Measurements from ENCODE around the gene MYO18A.
A peak's percentile ranks its signal among the peaks of the same experiment; 100 is the strongest.

MYO18A gene

DNA sequence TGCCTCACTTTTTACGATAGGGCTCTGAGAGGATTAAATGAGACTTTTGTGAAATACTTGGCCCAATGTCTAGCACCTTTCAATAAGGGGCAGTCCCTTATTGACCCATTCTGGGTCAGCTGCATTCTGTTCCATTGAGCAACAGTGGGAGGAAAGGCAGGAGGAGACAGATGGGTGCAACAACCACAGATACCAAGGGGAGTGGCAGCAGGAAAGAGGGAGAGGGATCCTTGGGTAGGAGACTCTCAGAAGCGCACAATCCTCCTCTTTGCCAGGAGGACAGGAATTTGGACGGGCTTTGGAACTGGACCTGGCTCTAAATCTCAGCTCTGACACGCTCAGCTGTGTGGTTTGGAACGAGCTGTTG lies 133.7 kb downstream of the MYO18A start:
- peaks cover 5% of the 10 kb centered on the region; the same call in 1 of the 2 replicates for H3K36me3 ChIP-seq (ENCODE audit: control insufficient read depth, insufficient read depth, low read length)
- H3K27ac ChIP-seq (ENCODE audit: low read depth, low read length): no peak overlapping the region
- H3K4me1 ChIP-seq (ENCODE audit: control insufficient read depth, insufficient read depth, low read length): peaks cover 53% of the 10 kb centered on the region
- no peaks in the 10 kb centered on the region for H3K27me3 ChIP-seq (ENCODE audit: control insufficient read depth, insufficient read depth, low read length)
- H3K9ac ChIP-seq (ENCODE audit: low read length): no peak overlapping the region
- no peak overlapping the region for H3K4me3 ChIP-seq (ENCODE audit: low read depth, low read length)
- H3K9me3 ChIP-seq (ENCODE audit: control insufficient read depth, insufficient read depth, low read depth, low read length): no peaks in the 10 kb centered on the region

DNA sequence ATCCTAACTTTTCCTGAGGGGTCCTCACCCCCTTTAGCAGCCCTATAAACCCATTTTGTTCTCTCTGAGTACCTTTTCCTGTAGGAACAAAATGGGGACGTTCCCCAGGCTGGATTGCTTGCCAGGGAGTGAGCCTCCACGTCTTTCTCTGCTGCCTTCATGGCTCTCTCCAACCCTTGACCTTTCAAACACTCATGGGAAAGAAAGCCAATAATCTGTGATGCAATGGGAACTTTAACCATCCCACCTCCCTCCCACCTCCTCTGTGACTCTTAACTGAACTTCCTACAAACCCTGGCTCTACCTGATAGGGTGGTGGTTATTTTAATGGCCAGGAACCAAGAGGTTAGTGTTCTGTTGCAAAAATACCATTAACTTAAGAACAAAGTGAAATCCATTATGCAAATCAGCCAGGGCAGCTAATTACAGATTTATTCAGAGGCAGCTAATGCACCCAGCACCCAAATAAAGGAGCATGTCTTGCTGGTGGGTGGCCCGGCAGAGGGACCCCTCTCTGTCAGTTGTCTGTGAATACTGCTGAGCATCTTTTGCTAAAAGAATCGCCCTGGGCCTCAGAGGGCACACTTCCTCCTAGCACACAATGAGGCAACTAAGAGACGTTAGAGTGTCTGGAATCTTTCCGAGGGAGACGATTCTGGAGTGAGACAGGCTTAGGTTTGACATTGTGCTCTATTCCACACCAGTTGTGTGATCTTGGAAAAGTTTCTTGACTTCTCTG lies 134.3 kb downstream of the MYO18A start:
- Histone ChIP-seq H3K27ac (ENCODE audit: low read depth, low read length) (no peak overlapping the region), H3K36me3 (ENCODE audit: control insufficient read depth, insufficient read depth, low read length) (peaks cover 5% of the 10 kb centered on the region; the same call in 1 of the 2 replicates), H3K9me3 (ENCODE audit: control insufficient read depth, insufficient read depth, low read depth, low read length) (no peaks in the 10 kb centered on the region), H3K9ac (ENCODE audit: low read length) (no peak overlapping the region), H3K4me3 (ENCODE audit: low read depth, low read length) (no peak overlapping the region), H3K27me3 (ENCODE audit: control insufficient read depth, insufficient read depth, low read length) (no peaks in the 10 kb centered on the region), H3K4me1 (ENCODE audit: control insufficient read depth, insufficient read depth, low read length) (peaks cover 53% of the 10 kb centered on the region)

DNA sequence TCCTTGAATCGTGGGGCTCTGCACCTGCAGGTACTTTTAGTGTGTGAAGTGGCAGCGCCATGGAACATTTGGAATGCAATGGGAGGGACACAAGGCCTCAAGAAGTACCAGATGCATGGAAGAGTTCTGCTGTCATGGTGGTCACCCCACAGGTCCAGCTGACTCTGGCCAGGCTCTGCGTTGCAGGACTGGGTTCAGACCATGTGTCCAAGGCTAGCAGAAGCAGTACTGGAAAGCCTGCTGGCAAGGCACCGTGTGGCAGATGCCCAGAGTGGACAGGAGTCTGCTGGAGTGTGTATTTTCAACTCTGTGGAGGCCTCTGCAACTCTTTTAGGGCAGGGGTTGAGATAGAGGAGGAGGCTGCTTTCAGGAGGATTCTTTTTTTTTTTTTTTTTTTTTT lies 135.2 kb downstream of the MYO18A start:
- Histone ChIP-seq H3K36me3 (ENCODE audit: control insufficient read depth, insufficient read depth, low read length) (peaks cover 5% of the 10 kb centered on the region; the same call in 1 of the 2 replicates), H3K9ac (ENCODE audit: low read length) (no peak overlapping the region), H3K27ac (ENCODE audit: low read depth, low read length) (no peak overlapping the region), H3K9me3 (ENCODE audit: control insufficient read depth, insufficient read depth, low read depth, low read length) (no peaks in the 10 kb centered on the region), H3K4me1 (ENCODE audit: control insufficient read depth, insufficient read depth, low read length) (peaks cover 58% of the 10 kb centered on the region), H3K4me3 (ENCODE audit: low read depth, low read length) (no peak overlapping the region), H3K27me3 (ENCODE audit: control insufficient read depth, insufficient read depth, low read length) (no peaks in the 10 kb centered on the region)

DNA sequence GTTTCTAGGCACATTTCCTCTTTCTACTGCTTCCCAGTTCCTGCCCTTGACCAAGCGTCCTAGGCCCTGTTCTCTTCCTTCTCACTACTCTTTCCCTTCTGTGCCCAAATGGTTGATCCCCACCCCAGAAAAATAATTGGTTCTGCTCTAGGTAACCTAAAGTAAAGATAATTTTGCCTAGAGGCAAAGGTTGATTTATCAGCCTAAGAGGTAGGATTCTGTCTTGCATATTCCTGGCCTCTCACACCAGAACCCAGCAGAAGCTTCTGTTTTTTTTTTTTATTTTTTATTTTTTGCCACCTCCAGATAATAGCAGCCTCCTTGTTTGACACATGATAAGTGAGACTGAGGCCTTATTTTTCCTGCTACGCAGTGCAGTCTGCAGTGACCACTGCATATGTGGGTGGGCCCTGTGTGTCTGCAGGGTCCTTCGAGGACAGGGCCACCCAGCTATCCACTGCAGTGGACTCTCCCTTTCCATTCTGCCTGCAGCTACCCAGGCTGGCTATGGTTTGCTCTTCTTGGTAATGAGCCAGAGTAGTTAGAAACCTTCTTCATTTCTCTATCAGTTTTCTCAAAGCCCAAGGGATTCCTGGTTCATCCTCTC lies 136.6 kb downstream of the MYO18A start:
- H3K27me3 ChIP-seq (ENCODE audit: control insufficient read depth, insufficient read depth, low read length): no peaks in the 10 kb centered on the region
- H3K9me3 ChIP-seq (ENCODE audit: control insufficient read depth, insufficient read depth, low read depth, low read length): no peaks in the 10 kb centered on the region
- peaks cover 61% of the 10 kb centered on the region for H3K4me1 ChIP-seq (ENCODE audit: control insufficient read depth, insufficient read depth, low read length)
- H3K4me3 ChIP-seq (ENCODE audit: low read depth, low read length): peak overlapping the region; percentile 44; the same call in 1 of the 2 replicates
- H3K36me3 ChIP-seq (ENCODE audit: control insufficient read depth, insufficient read depth, low read length): peaks cover 5% of the 10 kb centered on the region; the same call in 1 of the 2 replicates
- peak overlapping the region; percentile 90 for H3K9ac ChIP-seq (ENCODE audit: low read length)
- H3K27ac ChIP-seq (ENCODE audit: low read depth, low read length): peak overlapping the region; percentile 95

DNA sequence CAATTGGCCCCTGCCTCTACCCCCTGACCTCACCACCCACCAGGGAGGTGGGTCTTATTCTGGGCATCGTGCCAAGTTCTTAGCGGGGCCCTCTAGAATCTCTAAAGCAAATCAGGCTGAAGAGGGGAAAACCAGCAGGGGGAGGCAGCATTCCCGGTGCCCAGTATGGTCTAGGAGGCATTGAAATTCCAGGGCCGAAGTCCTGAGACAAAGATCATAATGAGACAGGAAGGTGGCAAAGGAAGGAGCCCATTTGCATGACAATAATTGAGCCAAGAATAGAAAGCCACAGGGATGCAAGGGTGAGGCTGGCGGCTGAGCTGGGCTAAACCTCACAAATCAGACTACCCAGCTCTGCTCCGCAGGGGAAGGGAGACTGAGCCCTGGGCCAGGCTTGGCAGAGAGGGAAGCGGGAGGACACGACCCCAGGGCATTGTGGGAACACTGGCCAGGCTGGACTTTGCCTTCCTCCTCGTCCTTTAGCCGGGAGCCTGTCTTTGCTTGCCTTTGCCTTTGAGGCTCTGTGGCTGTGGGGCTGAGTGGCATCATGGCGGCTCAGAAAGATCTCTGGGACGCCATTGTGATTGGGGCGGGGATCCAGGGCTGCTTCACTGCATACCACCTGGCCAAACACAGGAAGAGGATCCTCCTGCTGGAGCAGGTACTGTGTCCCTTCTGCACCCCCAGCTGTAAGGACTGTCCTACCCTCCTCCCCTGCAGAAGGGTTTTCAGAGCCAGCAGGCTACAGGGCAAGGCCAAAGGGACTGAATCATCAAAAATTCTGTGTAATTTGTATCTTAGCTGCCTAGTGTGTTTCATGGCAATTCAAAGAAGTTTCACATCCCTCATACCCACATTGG lies 137.3 kb downstream of the MYO18A start, which contains the start of gene PIPOX:
Gene PIPOX (plus strand): TSS at position 463 of the 860 bp plus-strand sequence. CDS start 85 bp downstream, at position 548.
- H3K4me1 ChIP-seq (ENCODE audit: control insufficient read depth, insufficient read depth, low read length): peaks cover 61% of the 10 kb centered on the region
- H3K27ac ChIP-seq (ENCODE audit: low read depth, low read length): peak within 1 kb of the TSS; percentile 95

DNA sequence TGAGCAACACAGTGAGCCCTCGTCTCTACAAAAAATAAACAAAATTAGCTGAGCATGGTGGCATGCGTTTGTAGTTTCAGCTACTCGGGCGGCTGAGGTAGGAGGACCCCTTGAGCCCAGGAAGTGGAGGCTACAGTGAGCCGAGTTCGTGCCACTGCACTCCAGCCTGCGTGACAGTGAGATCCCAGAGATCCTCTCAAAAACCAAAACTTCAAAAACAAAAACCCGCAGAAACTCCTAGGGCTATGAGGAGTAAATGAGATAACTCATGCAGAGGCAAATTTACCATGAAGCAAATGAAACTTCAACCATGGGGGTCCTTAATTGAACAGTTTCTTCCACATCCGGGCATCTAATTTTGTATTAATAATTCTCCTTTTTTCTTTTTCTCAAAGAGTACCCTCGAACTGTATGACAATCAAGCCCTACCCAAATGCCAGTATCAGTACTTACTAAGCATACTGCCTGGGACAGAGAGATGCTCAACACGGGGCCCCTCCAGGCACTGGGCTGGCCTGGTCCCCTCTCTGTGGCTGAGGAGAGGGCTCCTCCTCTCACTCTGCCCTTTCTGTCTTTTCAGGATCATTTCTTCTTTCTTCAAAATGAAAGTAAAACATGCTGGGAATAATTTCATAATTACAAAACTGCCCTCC lies 138.0 kb downstream of the MYO18A start:
- H3K27ac ChIP-seq (ENCODE audit: low read depth, low read length): peak overlapping the region; percentile 95

More for the DNA sequence above, 137.3 kb downstream of the MYO18A start, which contains the start of gene PIPOX:
- H3K9ac ChIP-seq (ENCODE audit: low read length): peak within 1 kb of the TSS; percentile 90
- H3K27me3 ChIP-seq (ENCODE audit: control insufficient read depth, insufficient read depth, low read length): no peaks in the 10 kb centered on the region
- peak within 1 kb of the TSS; percentile 44 for H3K4me3 ChIP-seq (ENCODE audit: low read depth, low read length)
- peaks cover 5% of the 10 kb centered on the region; the same call in 1 of the 2 replicates for H3K36me3 ChIP-seq (ENCODE audit: control insufficient read depth, insufficient read depth, low read length)
- no peaks in the 10 kb centered on the region for H3K9me3 ChIP-seq (ENCODE audit: control insufficient read depth, insufficient read depth, low read depth, low read length)

DNA sequence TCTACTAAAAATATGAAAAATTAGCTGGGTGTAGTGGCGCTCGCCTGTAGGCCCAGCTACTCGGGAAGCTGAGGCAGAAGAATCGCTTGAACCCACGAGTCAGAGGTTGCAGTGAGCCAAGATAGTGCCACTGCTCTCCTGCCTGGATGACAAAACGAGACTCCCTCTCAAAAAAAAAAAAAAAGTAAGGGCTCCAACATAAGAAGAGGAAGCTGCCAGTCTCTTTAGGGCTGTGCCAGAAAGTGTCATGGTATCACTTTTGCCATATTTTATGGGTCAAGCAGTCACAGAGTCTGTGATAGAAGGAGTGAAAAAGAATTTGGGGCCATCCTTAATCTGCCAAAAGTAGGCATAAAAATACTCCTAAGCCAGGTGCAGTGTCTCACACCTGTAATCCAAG lies 138.6 kb downstream of the MYO18A start:
- Histone ChIP-seq H3K9me3 (ENCODE audit: control insufficient read depth, insufficient read depth, low read depth, low read length) (no peaks in the 10 kb centered on the region), H3K27me3 (ENCODE audit: control insufficient read depth, insufficient read depth, low read length) (no peaks in the 10 kb centered on the region), H3K4me3 (ENCODE audit: low read depth, low read length) (no peak overlapping the region), H3K27ac (ENCODE audit: low read depth, low read length) (peak overlapping the region; percentile 95), H3K9ac (ENCODE audit: low read length) (peak overlapping the region; percentile 90), H3K36me3 (ENCODE audit: control insufficient read depth, insufficient read depth, low read length) (peaks cover 5% of the 10 kb centered on the region; the same call in 1 of the 2 replicates), H3K4me1 (ENCODE audit: control insufficient read depth, insufficient read depth, low read length) (peaks cover 71% of the 10 kb centered on the region)

More for the DNA sequence above, 138.0 kb downstream of the MYO18A start:
- Histone ChIP-seq H3K4me1 (ENCODE audit: control insufficient read depth, insufficient read depth, low read length) (peaks cover 68% of the 10 kb centered on the region), H3K27me3 (ENCODE audit: control insufficient read depth, insufficient read depth, low read length) (no peaks in the 10 kb centered on the region), H3K4me3 (ENCODE audit: low read depth, low read length) (no peak overlapping the region), H3K36me3 (ENCODE audit: control insufficient read depth, insufficient read depth, low read length) (peaks cover 5% of the 10 kb centered on the region; the same call in 1 of the 2 replicates), H3K9ac (ENCODE audit: low read length) (peak overlapping the region; percentile 90), H3K9me3 (ENCODE audit: control insufficient read depth, insufficient read depth, low read depth, low read length) (no peaks in the 10 kb centered on the region)

DNA sequence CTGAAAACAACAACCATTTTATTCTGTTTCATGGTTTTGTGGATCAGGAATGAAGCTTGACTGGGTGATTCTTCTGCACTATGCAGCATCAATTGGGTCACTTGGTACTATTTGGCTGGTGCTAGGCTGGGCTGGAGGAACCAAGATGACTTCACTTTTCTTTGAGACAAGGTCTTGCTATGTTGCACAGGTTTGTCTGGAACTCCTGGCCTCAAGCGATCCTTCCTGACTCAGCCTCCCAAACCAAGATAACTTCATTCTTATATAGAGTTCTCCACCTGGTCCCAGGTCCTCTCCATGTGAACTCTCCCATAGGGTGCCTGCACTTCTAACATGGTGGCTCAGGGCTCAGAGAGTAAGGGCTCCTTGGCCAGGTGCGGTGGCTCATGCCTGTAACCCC lies 139.1 kb downstream of the MYO18A start:
- Histone ChIP-seq H3K9ac (ENCODE audit: low read length) (no peak overlapping the region), H3K9me3 (ENCODE audit: control insufficient read depth, insufficient read depth, low read depth, low read length) (no peaks in the 10 kb centered on the region), H3K4me3 (ENCODE audit: low read depth, low read length) (no peak overlapping the region), H3K36me3 (ENCODE audit: control insufficient read depth, insufficient read depth, low read length) (peaks cover 5% of the 10 kb centered on the region; the same call in 1 of the 2 replicates), H3K4me1 (ENCODE audit: control insufficient read depth, insufficient read depth, low read length) (peaks cover 72% of the 10 kb centered on the region), H3K27ac (ENCODE audit: low read depth, low read length) (no peak overlapping the region), H3K27me3 (ENCODE audit: control insufficient read depth, insufficient read depth, low read length) (no peaks in the 10 kb centered on the region)

DNA sequence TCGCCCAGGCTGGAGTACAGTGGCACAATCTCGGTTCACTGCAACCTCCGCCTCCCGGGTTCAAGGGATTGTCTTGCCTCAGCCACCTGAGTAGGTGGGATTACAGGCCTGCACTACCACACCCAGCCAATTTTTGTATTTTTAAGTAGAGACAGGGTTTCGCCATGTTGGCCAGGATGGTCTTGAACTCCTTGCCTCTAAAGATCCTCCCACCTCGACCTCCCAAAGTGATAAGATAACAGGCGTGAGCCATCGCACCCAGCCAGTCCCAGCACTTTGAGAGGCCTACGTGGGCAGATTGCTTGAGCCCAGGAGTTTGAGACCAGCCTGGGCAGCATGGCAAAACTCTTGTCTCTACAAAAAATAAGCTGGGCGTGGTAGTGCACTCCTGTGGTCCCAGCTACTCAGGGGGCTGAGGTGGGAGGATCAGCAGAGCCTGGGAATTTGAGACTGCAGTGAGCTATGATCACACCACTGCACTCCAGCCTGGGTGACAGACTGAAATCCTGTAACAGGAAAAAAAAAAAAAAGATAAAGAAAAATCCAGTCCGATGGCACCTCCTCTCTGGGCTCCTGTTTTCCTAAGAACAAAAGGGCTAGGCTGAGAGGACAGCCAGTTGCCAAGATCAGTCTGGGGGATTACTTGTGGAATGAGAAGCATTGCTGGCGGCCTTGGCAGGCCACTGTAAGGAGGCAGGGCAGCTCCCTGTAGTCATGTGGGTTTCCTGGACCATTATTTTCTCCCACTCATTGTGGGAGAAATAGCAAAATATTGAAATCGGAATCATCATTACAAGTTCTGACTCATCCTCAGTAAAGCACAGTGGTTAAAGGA lies 140.2 kb downstream of the MYO18A start:
- peaks cover 70% of the 10 kb centered on the region for H3K4me1 ChIP-seq (ENCODE audit: control insufficient read depth, insufficient read depth, low read length)
- H3K36me3 ChIP-seq (ENCODE audit: control insufficient read depth, insufficient read depth, low read length): peaks cover 3% of the 10 kb centered on the region; the same call in 1 of the 2 replicates
- no peaks in the 10 kb centered on the region for H3K27me3 ChIP-seq (ENCODE audit: control insufficient read depth, insufficient read depth, low read length)
- no peak overlapping the region for H3K9ac ChIP-seq (ENCODE audit: low read length)
- H3K9me3 ChIP-seq (ENCODE audit: control insufficient read depth, insufficient read depth, low read depth, low read length): peaks cover 10% of the 10 kb centered on the region
- H3K27ac ChIP-seq (ENCODE audit: low read depth, low read length): no peak overlapping the region; the same call in 1 of the 2 replicates
- no peak overlapping the region for H3K4me3 ChIP-seq (ENCODE audit: low read depth, low read length)
